Epithelial cell of prostate (primary cell): ENCODE measurements around the gene EPHA3.

Source experiments
- DNase-seq: peaks from one replicate; pipeline ENCODE4 v3.0.0-alpha.2; 2011; ENCODE audit warnings: low read depth, low spot score
- H3K27ac ChIP-seq: fragments of 450-650 bp; 2 replicates; pipeline ENCODE4 v1.5.1; 2017; ENCODE audit warnings: mild to moderate bottlenecking

EPHA3 gene

DNA sequence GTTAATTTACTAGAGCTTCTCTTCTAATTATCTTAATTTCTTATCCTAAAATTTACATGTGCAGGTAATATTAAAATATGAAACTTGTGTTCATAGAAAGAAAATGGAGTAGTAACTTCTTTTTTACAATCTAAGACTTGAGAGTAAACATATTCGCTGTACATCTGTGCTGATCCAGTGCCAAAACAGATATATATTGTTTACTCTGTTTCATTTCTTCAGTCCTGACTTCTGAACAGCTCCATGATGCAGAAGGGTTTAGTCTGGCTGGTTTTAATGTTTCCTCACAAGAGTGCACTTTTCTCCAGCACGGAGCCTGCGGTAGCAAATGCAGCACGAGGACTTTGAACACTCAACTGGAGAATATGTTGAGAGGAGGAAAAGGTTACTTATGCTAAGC lies 306.8 kb downstream of the EPHA3 start:
- no peak for DNase-seq
- no peak overlapping the region for H3K27ac ChIP-seq

DNA sequence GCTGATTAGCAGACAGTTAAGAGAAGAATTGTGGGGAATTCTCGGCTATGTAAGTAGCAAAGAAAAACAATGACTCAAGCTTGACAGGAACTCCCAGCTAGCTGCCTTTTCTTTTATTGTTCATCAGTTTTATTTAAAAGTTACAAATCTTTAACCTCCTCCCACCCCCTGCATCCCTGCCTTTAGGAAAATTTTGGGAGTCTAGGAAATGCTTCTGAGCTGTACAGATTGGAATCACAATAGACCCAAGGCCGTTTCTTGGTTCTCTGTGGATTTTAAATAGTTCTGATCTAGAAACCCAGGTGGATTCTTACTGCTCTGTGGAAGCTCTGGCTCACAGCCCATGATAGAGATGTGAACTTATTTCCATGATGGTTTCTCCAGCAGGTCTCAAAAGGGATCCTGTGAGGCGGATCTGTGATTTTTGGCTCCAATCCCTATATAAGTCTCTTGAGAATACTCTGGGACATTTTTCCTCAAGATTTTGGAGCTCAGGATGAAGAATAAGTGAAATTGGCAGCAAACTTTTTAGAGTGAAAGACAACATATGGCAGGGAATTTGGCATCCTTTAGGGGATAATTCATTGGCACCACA lies 312.3 kb downstream of the EPHA3 start:
- no peak overlapping the region for H3K27ac ChIP-seq
- no peak for DNase-seq

DNA sequence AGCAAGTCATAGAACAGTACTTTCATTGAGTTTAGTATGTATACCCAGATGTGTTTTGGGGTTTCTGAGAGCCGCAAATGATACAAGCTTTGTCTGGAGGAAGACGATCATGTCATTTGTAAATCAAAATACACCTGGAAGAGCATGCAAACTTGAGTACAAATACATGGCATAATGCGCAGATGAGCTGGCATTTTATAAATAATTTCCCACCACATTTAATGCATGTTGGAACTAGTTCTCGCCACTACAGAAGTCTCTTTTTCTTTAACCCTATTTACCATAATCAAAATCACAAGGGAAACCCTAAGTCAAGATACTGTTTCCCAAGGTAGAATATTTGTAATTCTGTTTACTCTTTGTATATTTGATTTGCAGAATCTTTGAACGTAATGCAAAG lies 318.6 kb downstream of the EPHA3 start:
- DNase-seq: no peak
- no peak overlapping the region for H3K27ac ChIP-seq

DNA sequence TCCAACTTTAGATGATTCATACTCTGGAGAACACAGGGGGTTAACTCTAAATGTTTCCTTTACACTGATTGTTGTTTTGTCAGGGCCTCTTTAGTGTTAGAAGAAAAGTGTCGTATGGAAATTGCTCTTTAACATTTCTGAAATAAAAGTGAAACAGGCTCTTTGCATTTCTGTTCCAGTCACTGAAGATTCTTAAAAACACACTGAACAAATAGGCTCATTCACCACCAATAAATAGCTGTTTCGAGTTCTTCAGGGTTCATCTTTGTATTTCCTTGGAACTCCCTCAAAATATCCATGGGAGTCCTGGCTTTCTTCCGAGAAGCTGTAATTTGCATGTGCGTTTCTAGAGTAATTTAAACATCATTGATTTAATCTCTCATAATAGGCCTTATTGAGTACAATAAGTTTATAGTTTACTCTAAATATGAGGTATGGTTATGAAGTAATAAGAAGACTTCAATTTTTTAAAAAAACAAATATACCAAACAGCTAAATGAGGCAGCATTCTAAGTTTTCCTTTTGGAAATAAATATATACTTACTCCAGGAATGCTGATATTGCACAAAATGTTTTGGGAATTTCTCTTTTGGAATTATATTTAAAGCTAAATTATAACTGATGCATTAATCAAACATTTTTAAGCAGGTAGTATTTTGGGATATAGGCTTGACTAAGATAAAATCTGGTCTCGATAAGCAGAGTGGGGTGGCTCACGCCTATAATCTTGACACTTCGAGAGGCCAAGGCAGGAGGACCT lies 327.4 kb downstream of the EPHA3 start:
- DNase-seq: no peak
- no peak overlapping the region for H3K27ac ChIP-seq

DNA sequence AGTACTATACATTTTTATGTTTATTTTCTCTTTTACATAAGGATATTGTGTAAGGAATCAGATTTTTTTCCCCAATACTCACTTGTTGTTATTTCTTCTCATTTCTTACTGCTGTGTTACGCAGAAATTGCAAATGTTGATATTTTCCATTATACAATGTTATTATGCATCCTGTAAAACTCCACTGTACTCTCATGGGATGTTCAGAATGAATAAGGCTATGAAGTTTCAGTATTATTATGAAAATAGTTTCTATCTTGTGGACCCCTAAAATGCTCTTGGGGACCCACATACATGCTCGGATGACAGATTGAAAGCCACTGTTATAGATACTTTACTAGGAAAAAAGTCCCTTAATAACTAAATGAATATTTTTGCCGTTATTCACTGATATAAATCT lies 329.4 kb downstream of the EPHA3 start:
- H3K27ac ChIP-seq: no peak overlapping the region
- DNase-seq: no peak

DNA sequence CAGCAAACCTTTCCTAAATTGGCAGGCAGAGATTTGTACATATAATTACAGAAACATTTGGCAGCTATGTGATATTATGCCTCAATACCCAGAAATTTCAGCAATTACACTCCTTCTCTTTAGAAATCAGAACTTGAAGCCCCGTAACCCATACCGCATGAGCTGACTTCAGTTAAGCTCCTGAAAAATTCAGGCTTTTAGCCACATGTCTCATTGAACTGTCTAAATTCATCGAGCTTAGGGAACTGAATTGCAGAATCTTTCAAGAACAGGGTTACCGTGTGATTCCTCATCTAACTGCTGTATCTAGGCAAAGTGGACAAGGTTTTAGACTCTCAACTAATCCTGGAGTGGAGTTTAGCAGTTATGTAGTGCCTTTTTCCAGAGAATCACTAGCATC lies 333.0 kb downstream of the EPHA3 start:
- H3K27ac ChIP-seq: no peak overlapping the region
- no peak for DNase-seq

DNA sequence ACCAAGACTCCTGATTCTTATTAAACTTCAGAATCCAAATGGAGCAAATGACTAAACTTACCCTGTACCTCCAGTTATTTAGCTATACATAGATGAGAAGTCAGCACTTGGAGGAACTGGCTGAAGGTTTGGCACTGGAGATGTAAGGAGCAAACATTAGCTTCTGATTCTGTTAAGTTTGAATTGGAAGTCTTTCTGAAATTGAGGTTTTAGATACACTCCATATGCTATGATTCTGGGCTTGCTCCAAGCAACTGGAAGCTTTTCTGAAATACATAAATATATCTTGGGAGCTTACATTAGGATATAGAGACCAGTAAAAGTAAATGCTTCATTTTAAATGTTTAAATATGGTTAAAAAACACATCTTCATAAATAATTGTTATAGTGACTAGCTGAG lies 333.7 kb downstream of the EPHA3 start:
- H3K27ac ChIP-seq: no peak overlapping the region
- DNase-seq: no peak

DNA sequence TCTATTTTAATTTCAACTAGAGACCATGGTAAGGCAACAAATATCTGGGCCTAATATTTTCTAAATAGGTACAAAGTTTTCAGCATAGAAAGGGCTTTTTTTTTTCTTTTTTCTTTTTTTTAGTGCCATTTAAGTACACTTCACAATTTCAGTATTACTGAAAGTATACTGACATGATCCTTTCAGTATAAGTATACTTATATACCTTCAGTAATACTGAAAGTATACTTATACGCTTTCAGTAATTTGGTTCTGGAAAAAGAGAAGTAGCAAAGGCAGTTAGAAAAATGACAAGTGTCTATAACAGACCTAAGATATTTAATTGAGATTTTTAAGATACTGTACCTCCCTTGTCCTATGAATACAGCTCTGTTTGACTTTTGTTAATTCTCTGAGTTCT lies 339.2 kb downstream of the EPHA3 start:
- no peak for DNase-seq
- no peak overlapping the region for H3K27ac ChIP-seq

DNA sequence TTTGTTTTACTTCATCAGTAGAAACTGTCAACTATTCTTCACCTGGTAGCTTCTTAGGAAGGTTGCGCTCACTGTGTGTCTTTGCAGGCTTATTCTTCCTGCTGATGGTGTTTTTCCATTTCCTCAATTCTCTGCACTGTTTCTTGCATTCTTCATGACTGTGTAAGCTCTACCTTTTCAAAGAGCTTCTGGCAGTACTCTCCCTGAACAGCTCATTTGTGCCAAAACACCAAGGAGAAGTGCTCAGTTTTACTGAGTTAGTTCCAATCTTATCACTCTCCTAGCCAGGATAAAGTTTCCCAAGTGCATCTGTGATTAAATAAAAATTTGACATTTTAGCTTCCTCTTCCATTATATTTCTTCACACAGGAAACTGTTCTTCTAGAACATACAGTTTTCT lies 339.8 kb downstream of the EPHA3 start:
- DNase-seq: no peak
- no peak overlapping the region for H3K27ac ChIP-seq

DNA sequence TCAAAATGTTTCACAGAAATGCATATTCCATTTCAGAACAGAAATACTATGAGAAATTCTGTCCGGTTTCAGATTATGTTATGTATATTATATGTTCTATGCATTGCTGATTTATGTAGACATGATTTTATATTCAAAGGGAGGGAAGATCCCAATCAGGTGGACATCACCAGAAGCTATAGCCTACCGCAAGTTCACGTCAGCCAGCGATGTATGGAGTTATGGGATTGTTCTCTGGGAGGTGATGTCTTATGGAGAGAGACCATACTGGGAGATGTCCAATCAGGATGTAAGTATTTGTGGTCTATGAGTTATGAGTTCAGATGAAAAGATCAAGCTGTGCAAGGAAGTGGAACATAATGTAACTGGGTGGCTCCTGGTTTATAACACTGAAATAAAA lies 341.7 kb downstream of the EPHA3 start:
- no peak overlapping the region for H3K27ac ChIP-seq
- DNase-seq: no peak

DNA sequence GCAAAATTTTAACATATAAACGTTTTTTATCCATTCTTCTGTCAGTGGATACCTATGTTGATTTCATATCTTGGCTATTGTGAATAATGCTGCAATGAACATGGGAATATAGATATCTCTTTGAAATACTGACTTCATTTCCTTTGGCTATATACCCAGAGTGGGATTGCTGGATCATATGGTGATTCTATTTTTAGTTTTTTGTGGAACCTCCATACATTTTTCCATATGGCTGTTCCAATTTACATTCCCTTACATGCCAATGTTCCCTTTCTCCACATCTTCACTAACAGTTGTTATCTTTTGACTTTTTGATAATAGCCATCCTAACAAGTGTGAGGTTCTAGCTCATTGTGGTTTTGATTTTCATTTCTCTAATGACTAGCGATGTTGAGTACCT lies 344.6 kb downstream of the EPHA3 start:
- no peak for DNase-seq
- H3K27ac ChIP-seq: no peak overlapping the region

DNA sequence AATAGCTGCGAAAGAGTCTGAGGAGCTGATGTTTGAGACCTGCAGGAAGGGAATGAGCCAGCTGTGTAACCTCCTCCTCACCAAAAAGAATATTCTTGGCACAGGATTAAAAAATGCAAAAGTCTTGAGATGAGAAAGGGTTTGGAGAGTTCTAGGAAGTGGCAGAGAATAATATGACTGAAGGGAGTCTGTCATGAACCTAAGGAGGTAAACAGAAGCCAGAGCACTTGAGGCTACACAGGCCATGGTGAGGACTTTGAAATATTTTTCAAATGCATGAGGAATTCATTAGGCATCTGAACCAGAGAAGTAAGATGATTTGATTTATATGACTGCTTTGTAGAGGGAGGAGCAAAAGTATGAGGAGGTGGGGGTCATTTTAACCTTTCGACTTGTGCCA lies 347.8 kb downstream of the EPHA3 start:
- no peak overlapping the region for H3K27ac ChIP-seq
- no peak for DNase-seq

DNA sequence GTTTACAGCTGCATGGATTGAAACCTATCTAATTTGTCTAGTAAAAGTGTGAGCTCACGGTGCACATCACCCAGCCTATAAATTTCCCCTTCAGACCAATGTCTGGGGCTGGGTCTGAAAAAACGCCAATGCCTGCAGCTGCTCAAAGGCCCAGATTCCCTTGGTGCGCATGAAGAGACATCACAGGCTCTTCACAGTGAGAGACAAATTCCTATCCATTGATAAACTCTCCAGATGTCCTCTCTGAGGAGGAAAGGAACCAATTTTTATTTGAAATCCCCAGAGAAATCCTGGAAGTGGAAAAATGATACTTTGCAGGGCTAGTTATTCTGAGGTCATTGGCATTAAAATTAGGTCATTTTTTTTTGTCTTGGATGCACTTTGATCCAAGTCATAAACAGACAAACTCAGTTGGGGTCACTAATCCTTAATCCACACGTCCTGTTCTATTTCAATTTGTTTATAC lies 360.5 kb downstream of the EPHA3 start:
- no peak for DNase-seq
- no peak overlapping the region for H3K27ac ChIP-seq

DNA sequence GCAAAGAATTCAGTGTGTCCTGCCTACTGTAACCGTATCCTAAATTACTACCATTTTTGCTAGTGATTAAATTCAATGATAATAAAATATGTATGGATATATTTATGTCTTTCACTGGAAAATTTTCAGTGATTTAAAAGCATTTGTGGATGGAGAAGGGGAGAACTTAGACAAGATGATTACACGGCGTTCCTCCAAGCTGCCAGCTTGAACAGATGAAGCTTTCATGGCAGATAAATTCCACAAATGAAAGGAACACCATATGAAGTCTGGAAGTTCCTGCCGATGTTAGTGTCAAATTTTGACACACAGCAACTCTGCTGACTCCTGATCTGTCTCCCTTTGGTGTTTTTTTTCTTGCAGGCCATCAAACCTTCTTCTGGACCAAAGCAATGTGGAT lies 364.7 kb downstream of the EPHA3 start:
- H3K27ac ChIP-seq: no peak overlapping the region
- no peak for DNase-seq

DNA sequence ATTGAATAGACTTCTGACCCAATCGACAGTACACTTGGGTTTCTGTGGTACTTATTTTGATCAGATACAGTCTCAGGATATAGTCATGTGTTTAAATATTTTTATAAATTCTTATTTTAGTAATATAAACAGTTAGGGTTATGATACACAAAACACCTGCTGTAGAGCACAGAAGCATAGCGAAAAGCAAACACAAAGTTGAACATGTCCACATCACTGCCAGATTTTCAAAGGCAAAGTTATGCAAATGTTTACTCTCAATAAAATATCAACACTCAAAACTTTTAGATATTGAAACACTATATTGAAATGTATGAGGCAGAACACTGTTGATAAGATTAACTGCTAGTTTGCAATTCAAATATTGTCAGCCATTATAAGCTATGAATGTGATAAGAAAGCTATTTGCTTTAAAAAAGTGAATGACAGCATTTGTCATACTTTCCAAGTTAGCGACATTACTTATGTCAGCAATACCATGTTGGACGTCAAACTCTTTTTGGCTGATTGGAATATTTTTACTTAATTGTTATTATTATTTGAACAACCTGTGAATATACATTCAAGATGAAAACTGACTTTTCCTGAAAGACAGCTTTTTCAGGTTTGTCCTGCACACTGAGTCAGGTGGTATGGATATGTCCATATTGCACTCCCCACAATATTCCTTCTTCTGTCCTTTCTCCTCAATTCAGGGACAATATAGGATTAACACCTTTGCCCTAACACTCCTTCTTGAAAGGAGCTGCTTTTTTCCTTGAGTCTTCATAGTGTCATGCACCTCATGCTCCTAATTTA lies 367.1 kb downstream of the EPHA3 start:
- DNase-seq: no peak
- H3K27ac ChIP-seq: no peak overlapping the region

DNA sequence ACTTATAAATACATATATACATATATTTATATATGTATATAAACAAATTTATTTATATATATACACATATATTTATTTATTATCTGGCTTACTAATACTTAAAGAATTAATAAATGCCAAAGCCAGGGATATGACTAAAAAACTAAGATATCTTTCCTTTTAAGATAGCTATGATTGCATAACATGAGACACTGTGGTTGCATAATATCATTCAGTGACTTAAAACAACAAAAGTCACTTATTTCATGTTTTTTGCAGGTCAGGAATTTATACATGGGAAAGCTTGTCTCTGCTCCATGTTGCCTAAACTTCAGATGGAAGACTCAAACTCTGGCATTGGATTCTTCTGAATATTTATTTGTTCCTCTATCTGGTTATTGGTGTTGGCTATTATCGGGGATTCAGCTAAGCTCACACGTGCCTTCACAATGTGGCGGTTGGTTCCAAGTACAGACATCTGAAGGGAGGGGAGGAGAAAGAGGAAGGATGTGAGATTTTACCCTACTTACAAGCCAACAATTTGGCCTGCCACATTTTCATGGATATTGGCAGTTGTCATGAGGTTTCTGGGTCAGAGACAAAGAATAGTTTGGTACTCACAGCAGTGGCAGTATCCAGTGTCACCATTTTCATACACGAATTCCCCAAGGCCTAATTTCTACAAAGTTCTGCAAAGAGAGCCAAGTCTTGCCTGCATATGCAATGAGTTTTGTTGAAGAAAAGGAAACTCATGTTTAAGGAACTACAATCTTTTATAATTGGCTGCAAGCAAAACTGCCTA lies 381.6 kb downstream of the EPHA3 start:
- H3K27ac ChIP-seq: no peak overlapping the region
- no peak for DNase-seq

DNA sequence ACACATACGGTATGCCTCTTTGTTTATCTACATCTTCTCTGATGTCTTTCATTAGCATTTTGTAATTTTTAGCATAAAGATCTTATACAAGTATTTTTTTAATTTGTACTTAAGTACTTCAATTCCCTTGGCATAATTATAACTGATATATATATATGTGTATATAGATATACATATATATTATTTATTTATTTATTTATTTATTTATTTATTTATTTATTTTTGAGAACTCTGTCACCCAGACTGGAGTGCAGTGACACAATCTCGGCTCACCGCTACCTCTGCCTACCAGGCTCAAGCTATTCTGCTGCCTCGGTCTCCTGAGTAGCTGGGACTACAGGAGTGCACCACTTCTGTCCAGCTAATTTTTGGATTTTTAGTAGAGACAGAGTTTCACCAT lies 382.7 kb downstream of the EPHA3 start:
- no peak for DNase-seq
- H3K27ac ChIP-seq: no peak overlapping the region

DNA sequence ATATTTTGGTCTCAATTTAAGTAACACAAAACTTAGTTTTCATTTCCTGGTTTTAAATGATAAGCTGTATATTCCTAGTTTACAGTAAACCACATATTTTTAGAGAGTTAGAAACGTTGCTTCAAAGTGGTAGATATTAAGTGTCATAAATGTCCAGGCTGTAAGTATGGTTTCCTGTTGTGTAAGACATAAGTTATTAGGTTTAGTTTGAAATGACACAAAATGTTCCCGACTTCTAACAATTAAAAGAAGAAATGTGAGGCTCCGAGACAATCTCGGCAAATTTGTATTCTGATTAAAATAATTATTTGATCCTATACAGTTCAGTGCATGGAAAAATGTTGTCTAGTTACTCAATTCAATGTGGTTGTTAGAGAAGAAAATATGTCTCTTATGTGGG lies 387.3 kb downstream of the EPHA3 start:
- H3K27ac ChIP-seq: no peak overlapping the region
- DNase-seq: no peak

DNA sequence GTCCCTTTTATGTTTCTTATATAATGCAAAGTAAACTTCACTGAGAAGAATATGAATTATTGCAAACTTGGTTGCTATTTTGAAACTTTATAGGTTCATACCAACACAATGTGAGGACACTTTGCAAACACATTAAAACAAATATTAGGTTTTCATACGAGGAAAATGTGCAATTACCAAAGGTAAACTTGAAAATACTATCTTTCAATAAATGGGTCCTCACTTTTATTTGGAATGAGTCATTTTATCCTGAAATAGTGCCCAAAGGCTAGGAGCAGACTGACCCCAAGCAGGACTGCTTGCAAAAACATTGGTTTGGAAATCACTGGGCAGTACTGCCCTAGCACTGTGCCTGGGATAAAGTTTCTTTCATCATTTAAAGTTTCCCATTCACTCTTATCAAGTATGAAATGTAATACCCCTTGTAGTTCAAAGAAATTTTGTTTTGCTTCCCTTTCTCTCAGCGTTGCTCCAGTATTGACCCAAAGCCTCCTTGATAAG lies 396.5 kb downstream of the EPHA3 start:
- no peak overlapping the region for H3K27ac ChIP-seq
- no peak for DNase-seq

DNA sequence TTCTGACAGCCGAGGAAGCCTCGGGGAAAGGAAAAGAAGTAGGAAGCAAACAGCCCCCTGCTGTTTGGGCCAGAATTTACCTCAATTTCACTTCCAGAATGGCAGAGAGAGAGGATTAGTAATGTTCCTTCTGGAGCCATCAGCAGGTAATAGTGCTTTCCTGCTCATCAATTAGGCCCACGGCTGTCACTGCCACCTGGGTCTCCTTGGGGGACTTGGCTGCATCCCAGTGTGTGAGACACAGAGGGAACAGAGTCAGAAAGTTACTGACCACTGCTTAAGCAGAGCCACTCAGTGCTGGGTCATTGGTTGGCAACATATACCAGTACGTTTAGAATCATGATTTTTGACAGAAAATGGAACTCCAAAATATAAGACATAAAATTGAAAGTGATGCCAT lies 397.0 kb downstream of the EPHA3 start:
- no peak overlapping the region for H3K27ac ChIP-seq
- no peak for DNase-seq
